Measurements from ENCODE around the gene TRAPPC10.
"Not testable (repeated sequence)": the region's sequence is repeated elsewhere in the genome, so short reads cannot be mapped to it uniquely, and the experiment has no call there.

TRAPPC10 gene

GRCh38 chr21:44090325-44090724 is 78.2 kb downstream of the TRAPPC10 start:
- DNase-seq = no peak

GRCh38 chr21:44092211-44092610 is 80.1 kb downstream of the TRAPPC10 start:
- DNase-seq = peak; percentile 26

- DNase-seq = no peak
Measured at GRCh38 chr21:44093761-44094160, 81.7 kb downstream of the TRAPPC10 start.

GRCh38 chr21:44094832-44095231 is 82.7 kb downstream of the TRAPPC10 start:
- DNase-seq = no peak

GRCh38 chr21:44098507-44098906 is 86.4 kb downstream of the TRAPPC10 start:
- not testable (repeated sequence) for DNase-seq

GRCh38 chr21:44098964-44099363 is 86.9 kb downstream of the TRAPPC10 start:
- not testable (repeated sequence) for DNase-seq

GRCh38 chr21:44107026-44107501 is 95.0 kb downstream of the TRAPPC10 start, which contains the start of gene PWP2:
TSS of gene PWP2 (plus strand) at chr21:44107399. CDS start at chr21:44107417, 18 bp downstream.
- DNase-seq = not testable (repeated sequence)

GRCh38 chr21:44107589-44107988 is 95.5 kb downstream of the TRAPPC10 start:
- not testable (repeated sequence) for DNase-seq

- DNase-seq = not testable (repeated sequence)
Measured at GRCh38 chr21:44113702-44114371, 101.7 kb downstream of the TRAPPC10 start.

GRCh38 chr21:44122131-44122530 is 110.0 kb downstream of the TRAPPC10 start:
- DNase-seq = not testable (repeated sequence)

- not testable (repeated sequence) for DNase-seq
Measured at GRCh38 chr21:44127827-44128226, 115.7 kb downstream of the TRAPPC10 start.

GRCh38 chr21:44133715-44134057 is 121.6 kb downstream of the TRAPPC10 start:
- DNase-seq = not testable (repeated sequence)

GRCh38 chr21:44134732-44135131 is 122.6 kb downstream of the TRAPPC10 start:
- not testable (repeated sequence) for DNase-seq

GRCh38 chr21:44138039-44138438 is 125.9 kb downstream of the TRAPPC10 start:
- DNase-seq = not testable (repeated sequence)

GRCh38 chr21:44139787-44140551 is 127.9 kb downstream of the TRAPPC10 start:
- DNase-seq = not testable (repeated sequence)

- DNase-seq = not testable (repeated sequence)
Measured at GRCh38 chr21:44140552-44140932, 128.4 kb downstream of the TRAPPC10 start.

- not testable (repeated sequence) for DNase-seq
Measured at GRCh38 chr21:44142470-44142869, 130.4 kb downstream of the TRAPPC10 start.

- DNase-seq = not testable (repeated sequence)
Measured at GRCh38 chr21:44143380-44143779, 131.3 kb downstream of the TRAPPC10 start.

GRCh38 chr21:44143996-44144395 is 131.9 kb downstream of the TRAPPC10 start:
- not testable (repeated sequence) for DNase-seq

GRCh38 chr21:44144784-44145602 is 132.9 kb downstream of the TRAPPC10 start:
- not testable (repeated sequence) for DNase-seq

- DNase-seq = not testable (repeated sequence)
Measured at GRCh38 chr21:44145616-44146015, 133.5 kb downstream of the TRAPPC10 start.

GRCh38 chr21:44147108-44147507 is 135.0 kb downstream of the TRAPPC10 start:
- DNase-seq = not testable (repeated sequence)

GRCh38 chr21:44150255-44150654 is 138.1 kb downstream of the TRAPPC10 start:
- DNase-seq = not testable (repeated sequence)

Measured in midbrain (tissue), 1 donor.